ENCODE data around the gene LGALS7. TPM values are rescaled to one million over a fixed set of nuclear protein-coding genes. Genes with fewer than 3 reads are reported as not detected.

Gene LGALS7
- total and polyA plus RNA-seq, 2 of the 13 experiments (the other 11 are each of a cell fraction or from before 2014, with no cell fraction given), result 0.73 TPM; not detected in 1

DNA sequence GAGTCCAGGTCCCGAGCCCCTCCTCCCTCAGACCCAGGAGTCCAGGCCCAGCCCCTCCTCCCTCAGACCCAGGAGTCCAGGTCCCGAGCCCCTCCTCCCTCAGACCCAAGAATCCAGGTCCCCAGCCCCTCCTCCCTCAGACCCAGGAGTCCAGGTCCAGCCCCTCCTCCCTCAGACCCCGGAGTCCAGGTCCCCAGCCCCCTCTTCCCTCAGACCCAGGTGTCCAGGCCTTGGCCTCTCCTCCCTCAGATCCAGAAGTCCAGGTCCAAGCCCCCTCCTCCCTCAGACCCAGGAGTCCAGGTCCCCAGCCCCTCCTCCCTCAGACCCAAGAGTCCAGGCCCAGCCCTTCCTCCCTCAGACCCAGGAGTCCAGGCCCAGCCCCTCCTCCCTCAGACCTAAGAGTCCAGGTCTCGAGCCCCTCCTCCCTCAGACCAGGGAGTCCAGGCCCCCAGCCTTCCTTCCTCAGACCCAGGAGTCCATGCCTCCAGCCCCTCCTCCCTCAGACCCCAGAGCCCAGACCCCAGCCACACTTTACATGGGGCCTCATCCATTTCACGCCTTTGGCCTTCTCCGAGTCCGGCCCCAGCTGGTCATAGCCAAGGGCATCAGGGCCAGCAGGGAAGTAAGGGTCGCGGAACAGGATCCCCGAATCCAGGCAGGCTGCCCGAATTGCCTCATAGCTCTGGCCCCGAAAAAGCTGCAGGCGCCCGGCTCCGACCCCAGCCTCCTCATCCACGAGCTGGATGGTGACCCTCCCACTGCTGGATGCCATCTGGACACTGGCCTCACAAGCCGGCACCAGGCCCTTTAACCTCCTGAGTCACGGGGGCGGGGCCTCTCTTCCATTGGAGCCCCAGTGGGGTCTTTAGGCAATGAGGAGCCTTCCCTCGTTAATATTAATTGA, 29.7 kb downstream of the LGALS7 start (continued):
- TF ChIP-seq, protein P1, sequence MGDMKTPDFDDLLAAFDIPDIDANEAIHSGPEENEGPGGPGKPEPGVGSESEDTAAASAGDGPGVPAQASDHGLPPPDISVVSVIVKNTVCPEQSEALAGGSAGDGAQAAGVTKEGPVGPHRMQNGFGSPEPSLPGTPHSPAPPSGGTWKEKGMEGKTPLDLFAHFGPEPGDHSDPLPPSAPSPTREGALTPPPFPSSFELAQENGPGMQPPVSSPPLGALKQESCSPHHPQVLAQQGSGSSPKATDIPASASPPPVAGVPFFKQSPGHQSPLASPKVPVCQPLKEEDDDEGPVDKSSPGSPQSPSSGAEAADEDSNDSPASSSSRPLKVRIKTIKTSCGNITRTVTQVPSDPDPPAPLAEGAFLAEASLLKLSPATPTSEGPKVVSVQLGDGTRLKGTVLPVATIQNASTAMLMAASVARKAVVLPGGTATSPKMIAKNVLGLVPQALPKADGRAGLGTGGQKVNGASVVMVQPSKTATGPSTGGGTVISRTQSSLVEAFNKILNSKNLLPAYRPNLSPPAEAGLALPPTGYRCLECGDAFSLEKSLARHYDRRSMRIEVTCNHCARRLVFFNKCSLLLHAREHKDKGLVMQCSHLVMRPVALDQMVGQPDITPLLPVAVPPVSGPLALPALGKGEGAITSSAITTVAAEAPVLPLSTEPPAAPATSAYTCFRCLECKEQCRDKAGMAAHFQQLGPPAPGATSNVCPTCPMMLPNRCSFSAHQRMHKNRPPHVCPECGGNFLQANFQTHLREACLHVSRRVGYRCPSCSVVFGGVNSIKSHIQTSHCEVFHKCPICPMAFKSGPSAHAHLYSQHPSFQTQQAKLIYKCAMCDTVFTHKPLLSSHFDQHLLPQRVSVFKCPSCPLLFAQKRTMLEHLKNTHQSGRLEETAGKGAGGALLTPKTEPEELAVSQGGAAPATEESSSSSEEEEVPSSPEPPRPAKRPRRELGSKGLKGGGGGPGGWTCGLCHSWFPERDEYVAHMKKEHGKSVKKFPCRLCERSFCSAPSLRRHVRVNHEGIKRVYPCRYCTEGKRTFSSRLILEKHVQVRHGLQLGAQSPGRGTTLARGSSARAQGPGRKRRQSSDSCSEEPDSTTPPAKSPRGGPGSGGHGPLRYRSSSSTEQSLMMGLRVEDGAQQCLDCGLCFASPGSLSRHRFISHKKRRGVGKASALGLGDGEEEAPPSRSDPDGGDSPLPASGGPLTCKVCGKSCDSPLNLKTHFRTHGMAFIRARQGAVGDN (CRISPR knock-in tag; IDR thresholded peaks at IDR 0.05), result peak; percentile 25
- TF ChIP-seq ZSCAN22 (CRISPR knock-in tag; IDR thresholded peaks at IDR 0.05) (peak; percentile 98), PCBP2 (optimal IDR thresholded peaks at IDR 0.05; ENCODE audit: low read depth, low read length, poor library complexity, severe bottlenecking) (no peak), AGO2 (optimal IDR thresholded peaks at IDR 0.05; ENCODE audit: low read depth, low read length) (peak; percentile 54), NRL (CRISPR knock-in tag; IDR thresholded peaks at IDR 0.05; ENCODE audit: borderline replicate concordance) (peak; percentile 25; the same call in 1 of the 2 replicates)

DNA sequence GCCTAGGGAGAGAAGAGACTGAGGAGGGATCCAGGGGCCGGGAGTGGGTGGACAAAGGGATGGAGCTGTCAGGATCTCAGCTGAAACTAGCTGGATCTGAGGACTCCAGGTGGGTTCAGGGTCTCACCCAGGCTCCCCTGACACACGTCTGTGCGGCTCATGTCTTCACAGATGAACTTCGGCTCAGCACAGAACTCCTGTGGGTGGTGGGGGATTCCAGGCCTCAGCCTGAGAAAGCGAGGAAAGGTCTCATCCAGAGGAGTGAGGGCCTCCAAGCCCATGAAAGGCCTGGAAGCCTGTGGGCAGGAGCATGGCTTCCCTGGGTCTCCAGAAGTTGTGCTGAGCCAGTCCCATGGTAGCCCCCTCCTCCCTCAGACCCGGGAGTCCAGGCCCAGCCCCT, 30.4 kb downstream of the LGALS7 start:
- intact Hi-C loops (cut with micrococcal nuclease; ENCODE audit: unreplicated experiment) (no loop called here), in situ Hi-C loops (cut with HindIII; ENCODE audit: extremely low pct_ligation_motif_present, low pct_unique_long_range_greater_than_20kb) (loop anchor here (5.0 to 25.0 kb wide), 2 partner anchors 89 to 169 kb away; partner anchors contain the start of genes CCER2 and ECH1)
- ChIA-PET POLR2A (no interaction called here), CTCF (ENCODE audit: low intra/inter-chr PET ratio, low total read pairs) (no interaction called here)
- TF ChIP-seq HES4 (CRISPR knock-in tag; IDR thresholded peaks at IDR 0.05; ENCODE audit: borderline replicate concordance) (no peak), ZNF230 (CRISPR knock-in tag; IDR thresholded peaks at IDR 0.05) (no peak), POLR2AphosphoS5 (IDR thresholded peaks at IDR 0.05; ENCODE audit: low read depth, low read length) (no peak), ZBTB42 (CRISPR knock-in tag; IDR thresholded peaks at IDR 0.05) (no peak), ELF1 (CRISPR knock-in tag; IDR thresholded peaks at IDR 0.05) (no peak), ZNF672 (CRISPR knock-in tag; IDR thresholded peaks at IDR 0.05) (no peak), MEIS2 (CRISPR knock-in tag; IDR thresholded peaks at IDR 0.05) (no peak)
- TF ChIP-seq, protein P2, sequence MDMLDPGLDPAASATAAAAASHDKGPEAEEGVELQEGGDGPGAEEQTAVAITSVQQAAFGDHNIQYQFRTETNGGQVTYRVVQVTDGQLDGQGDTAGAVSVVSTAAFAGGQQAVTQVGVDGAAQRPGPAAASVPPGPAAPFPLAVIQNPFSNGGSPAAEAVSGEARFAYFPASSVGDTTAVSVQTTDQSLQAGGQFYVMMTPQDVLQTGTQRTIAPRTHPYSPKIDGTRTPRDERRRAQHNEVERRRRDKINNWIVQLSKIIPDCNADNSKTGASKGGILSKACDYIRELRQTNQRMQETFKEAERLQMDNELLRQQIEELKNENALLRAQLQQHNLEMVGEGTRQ (IDR thresholded peaks at IDR 0.05; ENCODE audit: low read depth, low read length), result no peak
- TF ChIP-seq, protein P2 (CRISPR knock-in tag; IDR thresholded peaks at IDR 0.05; ENCODE audit: borderline replicate concordance), result no peak
- H3K27ac ChIP-seq (ENCODE audit: extremely low read length, insufficient read depth, low read length), result no peak overlapping the region
- H3K27me3 ChIP-seq (ENCODE audit: control insufficient read depth in 1 of 2, insufficient read depth in 2 of 2, low read length in 2 of 2), result no peaks in the 10 kb centered on the region
- H3K9ac ChIP-seq (ENCODE audit: insufficient read depth, low read depth, low read length), result peak overlapping the region; percentile 39; the same call in 1 of the 2 replicates
- no peaks in the 10 kb centered on the region for H3K9me3 ChIP-seq (ENCODE audit: low read length)
- DNase-seq (ENCODE audit: low spot score), result no peak
- no peaks in the 10 kb centered on the region for H4K20me1 ChIP-seq (ENCODE audit: insufficient read depth, low read length)
- H3K36me3 ChIP-seq (replicated peaks in 1 of 2; ENCODE audit: control insufficient read depth in 1 of 2, insufficient read depth in 2 of 2, low read length in 2 of 2), result no peaks in the 10 kb centered on the region
- H3K4me2 ChIP-seq (ENCODE audit: low read depth, low read length), result peak overlapping the region; percentile 15; the same call in 1 of the 2 replicates
- no peak for FAIRE-seq
- no peak; the same call in 2 of the 3 replicates for ATAC-seq
- no peak overlapping the region for H3K4me3 ChIP-seq (replicated peaks in 1 of 3; ENCODE audit: insufficient read depth in 1 of 3, low read depth in 2 of 3, low read length in 3 of 3)
- WGBS (ENCODE audit: low lambda C conversion rate), result 82% methylated on average over 5 of the region's 6 CpGs
- peaks cover 38% of the 10 kb centered on the region for H3K4me1 ChIP-seq (ENCODE audit: insufficient read depth, low read length)
- BruUV-seq (replicated peaks), result no TSS peak
- no peaks in the 10 kb centered on the region for H3K79me2 ChIP-seq (ENCODE audit: insufficient read depth, low read length)
- no peak overlapping the region for H2AFZ ChIP-seq (ENCODE audit: low read length)

All from HepG2 (cell line).